Activated T-cell treated with anti-CD3 and anti-CD28 coated beads for 1 hour (primary cell): ENCODE measurements around the gene LUZP4.
"Not testable (repeated sequence)": the region's sequence is repeated elsewhere in the genome, so short reads cannot be mapped to it uniquely, and the experiment has no call there.

ENCODE experiments used
- DNase-seq: peaks from one replicate; pipeline ENCODE4 v3.0.0-alpha.2; 2020; ENCODE audit warnings: low read depth

Gene LUZP4

GRCh38 chrX:115337491-115338144 is 48.1 kb downstream of the LUZP4 start:
- DNase-seq: no peak

GRCh38 chrX:115339441-115340025 is 50.0 kb downstream of the LUZP4 start:
- no peak for DNase-seq

GRCh38 chrX:115341421-115341820 is 51.9 kb downstream of the LUZP4 start:
- DNase-seq: no peak

- DNase-seq: no peak
These were observed 55.5 kb downstream of the LUZP4 start for GRCh38 chrX:115344885-115345614.

- no peak for DNase-seq
These were observed 56.1 kb downstream of the LUZP4 start for GRCh38 chrX:115345615-115346014.

GRCh38 chrX:115346738-115347137 is 57.2 kb downstream of the LUZP4 start:
- not testable (repeated sequence) for DNase-seq

GRCh38 chrX:115348446-115349225 is 59.1 kb downstream of the LUZP4 start:
- DNase-seq: no peak

- DNase-seq: no peak
These were observed 61.3 kb downstream of the LUZP4 start for GRCh38 chrX:115350711-115351381.

GRCh38 chrX:115356369-115356768 is 66.9 kb downstream of the LUZP4 start:
- DNase-seq: no peak
